IMR-90 (cell line): ENCODE results near the gene CFAP58. TPM values are rescaled to one million over a fixed set of nuclear protein-coding genes. Genes with fewer than 3 reads are reported as not detected.
A peak's percentile ranks its signal among the peaks of the same experiment; 100 is the strongest.

Experiments
- ATAC-seq: fragments of 200-7000 bp; cut with Tn5 transposase; 2 replicates; pipeline ENCODE4 v1.9.1; 2020; ENCODE audit warnings: low read depth, mild to moderate bottlenecking, moderate library complexity
- BruUV-seq: library from RNA; stranded (reverse); fragments of 400-500 nt; replicated peaks from 2 replicates; lab custom pipeline; 2021; lab: Mats Ljungman, UMichigan
- CTCF ChIA-PET: fragments of 300-600 bp; formaldehyde crosslinking; extraction: SDS; loops from one replicate; lab custom pipeline; 2021; ENCODE audit warnings: antibody characterized with exemption; lab: Yijun Ruan, JAX
- POLR2A ChIA-PET: fragments of 300-600 bp; sonication (Branson Sonifier 250); formaldehyde crosslinking; loops from one replicate; lab custom pipeline; 2022; ENCODE audit warnings: antibody characterized with exemption; ENCODE audit not compliant: unreplicated experiment; lab: Charles Lee
- DNase-seq: peaks from one replicate; pipeline ENCODE4 v3.0.0; 2013
- H2AFZ ChIP-seq: replicated peaks from 2 replicates; pipeline ENCODE3; 2013; ENCODE audit warnings: low read length, mild to moderate bottlenecking; ENCODE audit not compliant: poor library complexity
- H2AK5ac ChIP-seq: 2 replicates; pipeline ENCODE4 v1.6.1; 2013; ENCODE audit warnings: low read depth, low read length, inconsistent platforms
- H2AK9ac ChIP-seq: replicated peaks from 2 replicates; pipeline ENCODE3; 2013; ENCODE audit warnings: mild to moderate bottlenecking, low read depth, low read length, moderate library complexity; ENCODE audit not compliant: poor library complexity
- H2BK120ac ChIP-seq: 2 replicates; pipeline ENCODE4 v1.6.1; 2013; ENCODE audit warnings: low read depth, low read length, inconsistent platforms
- H2BK15ac ChIP-seq: 3 replicates; pipeline ENCODE4 v1.6.1; 2013; ENCODE audit warnings: low read depth, low read length, inconsistent platforms
- H2BK20ac ChIP-seq: 2 replicates; pipeline ENCODE4 v1.6.1; 2013; ENCODE audit warnings: low read depth, mild to moderate bottlenecking, inconsistent platforms, low read length, moderate library complexity
- H2BK5ac ChIP-seq: 2 replicates; pipeline ENCODE4 v1.6.1; 2013; ENCODE audit warnings: mild to moderate bottlenecking, low read depth, low read length, inconsistent platforms; ENCODE audit not compliant: poor library complexity, severe bottlenecking
- H3K14ac ChIP-seq: replicated peaks from 2 replicates; pipeline ENCODE4 v1.6.1; 2013; ENCODE audit warnings: low read depth, low read length, inconsistent platforms
- H3K18ac ChIP-seq: 2 replicates; pipeline ENCODE4 v1.6.1; 2013; ENCODE audit warnings: low read depth, low read length, control low read depth
- H3K23ac ChIP-seq: 2 replicates; pipeline ENCODE4 v1.6.1; 2013; ENCODE audit warnings: low read depth, low read length, inconsistent platforms
- H3K27ac ChIP-seq: 2 replicates; pipeline ENCODE4 v1.5.1; 2013; ENCODE audit warnings: mild to moderate bottlenecking, control low read depth, low read length; ENCODE audit not compliant: insufficient read depth
- H3K27me3 ChIP-seq: 2 replicates; pipeline ENCODE4 v1.6.1; 2013; ENCODE audit warnings: low read length; ENCODE audit not compliant: control insufficient read depth, insufficient read depth
- H3K36me3 ChIP-seq: 2 replicates; pipeline ENCODE4 v1.6.1; 2013; ENCODE audit warnings: low read length, mixed read lengths; ENCODE audit not compliant: control insufficient read depth, insufficient read depth
- H3K4ac ChIP-seq: 2 replicates; pipeline ENCODE4 v1.6.1; 2013; ENCODE audit warnings: low read depth, low read length, inconsistent platforms
- H3K4me1 ChIP-seq: 2 replicates; pipeline ENCODE4 v1.6.1; 2013; ENCODE audit warnings: low read length, mixed read lengths; ENCODE audit not compliant: control insufficient read depth, insufficient read depth
- H3K4me2 ChIP-seq: 2 replicates; pipeline ENCODE4 v1.6.1; 2013; ENCODE audit warnings: low read depth, mild to moderate bottlenecking, control low read depth, low read length, moderate library complexity
- H3K4me3 ChIP-seq: 2 replicates; pipeline ENCODE4 v1.5.1; 2013; ENCODE audit warnings: low read depth, mild to moderate bottlenecking, control low read depth, low read length, moderate library complexity; ENCODE audit not compliant: insufficient read depth
- H3K56ac ChIP-seq: 2 replicates; pipeline ENCODE4 v1.6.1; 2013; ENCODE audit warnings: low read length, inconsistent platforms; ENCODE audit not compliant: insufficient read depth; ENCODE audit errors: extremely low read depth
- H3K79me1 ChIP-seq, 2 experiments: 2 replicates each; pipeline ENCODE4 v1.6.1; 2013; ENCODE audit warnings: low read length in 2 of 2, inconsistent platforms in 1 of 2, low read depth in 1 of 2
- H3K9ac ChIP-seq: 2 replicates; pipeline ENCODE4 v1.6.1; 2013; ENCODE audit warnings: low read depth, low read length, control low read depth
- H3K9me1 ChIP-seq: 2 replicates; pipeline ENCODE4 v1.6.1; 2013; ENCODE audit warnings: low read length, inconsistent platforms; ENCODE audit not compliant: insufficient read depth
- H3K9me3 ChIP-seq: 2 replicates; pipeline ENCODE4 v1.6.1; 2013; ENCODE audit warnings: low read length; ENCODE audit not compliant: control insufficient read depth, insufficient read depth
- H4K20me1 ChIP-seq: 2 replicates; pipeline ENCODE4 v1.6.1; 2013; ENCODE audit warnings: low read length, inconsistent platforms; ENCODE audit not compliant: insufficient read depth
- H4K5ac ChIP-seq: 2 replicates; pipeline ENCODE4 v1.6.1; 2013; ENCODE audit warnings: mild to moderate bottlenecking, low read depth, low read length, control low read depth
- H4K8ac ChIP-seq, 2 experiments: 2 replicates each; pipeline ENCODE4 v1.6.1; 2013; ENCODE audit warnings: low read depth in 2 of 2, low read length in 2 of 2, control low read depth in 1 of 2, inconsistent platforms in 1 of 2
- H4K91ac ChIP-seq: 2 replicates; pipeline ENCODE4 v1.6.1; 2013; ENCODE audit warnings: low read depth, low read length, inconsistent platforms; ENCODE audit not compliant: insufficient read depth
- BHLHE40 ChIP-seq: fragments of 150-350 bp; IDR thresholded peaks from 2 replicates; pipeline ENCODE4 v1.6.1; 2016; ENCODE audit warnings: mild to moderate bottlenecking, low read depth, low read length
- CEBPB ChIP-seq: IDR thresholded peaks from 2 replicates; pipeline ENCODE4 v1.6.1; 2012; ENCODE audit warnings: low read depth, low read length, improper control_type of control experiment
- CHD1 ChIP-seq: IDR thresholded peaks from 2 replicates; pipeline ENCODE4 v1.6.1; 2012; ENCODE audit warnings: low read depth, low read length, improper control_type of control experiment
- FOS ChIP-seq: fragments of 150-350 bp; IDR thresholded peaks from 2 replicates; pipeline ENCODE4 v1.6.1; 2016; ENCODE audit warnings: low read depth, low read length
- MAZ ChIP-seq: IDR thresholded peaks from 2 replicates; pipeline ENCODE4 v1.6.1; 2012; ENCODE audit warnings: low read depth, mild to moderate bottlenecking, low read length, improper control_type of control experiment, moderate library complexity, borderline replicate concordance
- MXI1 ChIP-seq: IDR thresholded peaks from 2 replicates; pipeline ENCODE4 v1.6.1; 2012; ENCODE audit warnings: low read depth, mild to moderate bottlenecking, low read length, moderate library complexity, borderline replicate concordance
- NFE2L2 ChIP-seq: fragments of 150-350 bp; IDR thresholded peaks from 2 replicates; pipeline ENCODE4 v1.6.1; 2016; ENCODE audit warnings: low read depth, mild to moderate bottlenecking, low read length
- POLR2A ChIP-seq: IDR thresholded peaks from 2 replicates; pipeline ENCODE4 v1.6.1; 2012; ENCODE audit warnings: mild to moderate bottlenecking, low read depth, low read length
- RAD21 ChIP-seq: IDR thresholded peaks from 2 replicates; pipeline ENCODE4 v1.6.1; 2012; ENCODE audit warnings: low read length, improper control_type of control experiment
- RFX5 ChIP-seq: IDR thresholded peaks from 2 replicates; pipeline ENCODE4 v1.8.0; 2012; ENCODE audit warnings: low read depth, mild to moderate bottlenecking, low read length, moderate library complexity
- SMC3 ChIP-seq: fragments of 150-350 bp; IDR thresholded peaks from 2 replicates; pipeline ENCODE4 v1.6.1; 2016; ENCODE audit warnings: low read depth, mild to moderate bottlenecking, antibody characterized with exemption, low read length, moderate library complexity
- WGBS, 2 experiments: methylation state at CpG; one replicate each; pipeline versions ENCODE4 v1.1.5 to v1.1.7; 2013; ENCODE audit warnings: missing lambda C conversion rate in 2 of 2; ENCODE audit not compliant: insufficient read length in 1 of 2; ENCODE audit errors: extremely low coverage in 2 of 2; 5-methylcytosine and 5-hydroxymethylcytosine counted together
- dilution Hi-C: fragments of 300-500 bp; cut with HindIII; formaldehyde crosslinking; loops from one replicate; pipeline ENCODE4 v1.14.3; 2018; ENCODE audit warnings: low sequenced_read_pairs; ENCODE audit not compliant: unreplicated experiment
- in situ Hi-C: fragments of 300-500 bp; cut with MboI; formaldehyde crosslinking; loops from 3 replicates; pipeline ENCODE4 v1.14.3; 2019; ENCODE audit warnings: low sequenced_read_pairs, inconsistent platforms, mixed read lengths
- intact Hi-C: fragments of 100-400 bp; cut with micrococcal nuclease; formaldehyde crosslinking; loops from 2 replicates; pipeline ENCODE4 v1.10.0; 2022
- polyA plus RNA-seq, 3 experiments: library from polyadenylated mRNA; depleted of rRNA; stranded (reverse); fragments of >200 nt; gene quantifications; 2 replicates each; pipeline ENCODE4 v1.2.3, GENCODE V29; 2012; ENCODE audit warnings: low replicate concordance in 1 of 3
- total RNA-seq: library from RNA; depleted of rRNA; stranded (reverse); fragments of >200 nt; gene quantifications from 2 replicates; pipeline ENCODE4 v1.2.3, GENCODE V29; 2012
- TF ChIP-seq, protein P1 (sequence below): conservative IDR thresholded peaks from 2 replicates; pipeline ENCODE4 v1.5.1; 2012; ENCODE audit warnings: mild to moderate bottlenecking, low read depth, low read length, improper control_type of control experiment
- TF ChIP-seq, protein P2 (sequence below): fragments of 150-350 bp; IDR thresholded peaks from 2 replicates; pipeline ENCODE4 v1.6.1; 2016; ENCODE audit warnings: low read depth, mild to moderate bottlenecking, low read length, moderate library complexity, borderline replicate concordance

The CFAP58 gene
- total and polyA plus RNA-seq, 2 of the 4 experiments (the other 2 are of a cell fraction), result 0.36 to 0.72 TPM

DNA sequence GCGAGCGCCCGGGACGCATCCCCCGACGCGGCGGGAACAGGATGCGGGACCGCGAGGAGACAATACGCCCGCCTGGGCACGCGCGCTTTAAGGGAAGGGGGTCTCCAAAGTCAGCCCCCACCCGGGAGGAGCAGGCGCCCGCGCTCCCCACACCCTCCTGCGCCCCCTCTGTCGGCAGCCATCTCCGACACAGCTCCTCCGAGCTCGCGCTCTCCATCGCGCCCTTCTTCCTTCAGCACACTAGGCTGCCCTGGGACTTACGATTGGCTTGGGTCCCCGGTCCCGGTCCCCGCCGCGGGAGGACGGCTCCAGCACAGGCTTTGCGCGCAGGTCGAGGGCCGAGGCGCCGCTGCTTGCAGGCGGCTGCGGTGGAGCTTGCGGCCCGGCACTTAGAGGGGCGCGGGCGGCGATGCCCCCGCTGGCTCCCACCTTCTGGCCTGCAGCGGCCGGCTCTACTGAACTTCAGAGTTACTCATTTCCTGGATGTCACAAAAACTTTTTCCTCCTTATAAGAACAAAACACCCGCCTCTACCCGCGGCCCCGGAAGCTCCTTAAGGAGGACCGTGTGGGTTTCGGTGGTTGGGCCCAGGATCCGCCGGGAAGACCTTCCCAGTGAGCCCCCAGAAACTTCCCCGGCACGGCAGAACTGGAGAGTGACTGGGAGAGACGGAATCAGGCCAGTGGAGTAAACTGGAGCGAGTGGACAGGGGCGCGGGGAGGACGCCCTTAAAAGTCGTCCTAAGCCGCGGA lies 15.5 kb upstream of the CFAP58 start, which contains the start of gene ITPRIP:
ITPRIP (minus strand) TSS at position 481 of the 751 bp plus-strand sequence. CDS start 22,414 bp downstream, outside the sequence.
- Histone ChIP-seq H3K18ac (peak within 1 kb of the TSS; percentile 83), H3K23ac (peak within 1 kb of the TSS; percentile 97), H3K9me3 (no peaks in the 10 kb centered on the region), H2AFZ (peak within 1 kb of the TSS; percentile 98), H3K56ac (peak within 1 kb of the TSS; percentile 96), H3K27me3 (no peaks in the 10 kb centered on the region), H2AK9ac (peak within 1 kb of the TSS; percentile 95), H3K4me3 (peak within 1 kb of the TSS; percentile 83), H4K8ac (peak within 1 kb of the TSS; percentile 67 to 97), H3K14ac (peak within 1 kb of the TSS; percentile 100), H2AK5ac (peak within 1 kb of the TSS; percentile 80), H4K91ac (peak within 1 kb of the TSS; percentile 99), H3K9ac (peak within 1 kb of the TSS; percentile 95), H3K4me2 (peak within 1 kb of the TSS; percentile 97), H3K79me1 (peaks cover 6 to 45% of the 10 kb centered on the region in 2 experiments; a peak in 3 of 4 replicates), H3K36me3 (peaks cover 3% of the 10 kb centered on the region; the same call in 1 of the 2 replicates), H3K9me1 (peaks cover 31% of the 10 kb centered on the region), H3K27ac (peak within 1 kb of the TSS; percentile 98), H4K20me1 (peaks cover 37% of the 10 kb centered on the region), H2BK15ac (peak within 1 kb of the TSS; percentile 81; the same call in 1 of the 3 replicates), H2BK20ac (peak within 1 kb of the TSS; percentile 94; the same call in 1 of the 2 replicates), H3K4me1 (peaks cover 31% of the 10 kb centered on the region), H2BK5ac (peak within 1 kb of the TSS; percentile 99), H3K4ac (peak within 1 kb of the TSS; percentile 99), H4K5ac (peak within 1 kb of the TSS; percentile 61), H2BK120ac (peak within 1 kb of the TSS; percentile 100)
- intact Hi-C loops, result loop anchor here (1.0 to 5.0 kb wide), 3 partner anchors 8 to 451 kb away; no protein-coding TSS in a partner anchor
- in situ Hi-C loops, result no loop called here
- ChIA-PET CTCF (interaction anchor here (0.5 to 1.8 kb wide), 4 partner anchors 32 to 47 kb away, joined by 3 to 7 read pairs (median 4); no protein-coding TSS in a partner anchor), POLR2A (interaction anchor here (0.6 kb wide), 1 partner anchor 18 kb away, joined by 3 read pairs; no protein-coding TSS in a partner anchor)
- dilution Hi-C loops, result no loop called here
- 0% methylated on average over 15 of the region's 70 CpGs; no CpG with 5 or more reads in 1 of the 2 experiments for WGBS, 2 experiments
- TF ChIP-seq CEBPB, result no peak
- peak; percentile 76; the same call in 1 of the 2 replicates for TF ChIP-seq CHD1
- TF ChIP-seq FOS, result no peak
- TF ChIP-seq MXI1, result 0 out of 2 replicates have a peak, but pooled peaks have one; percentile 24
- TF ChIP-seq POLR2A, result peak; percentile 97
- TF ChIP-seq SMC3, result no peak
- no peak for TF ChIP-seq BHLHE40
- TF ChIP-seq MAZ, result peak; percentile 10; the same call in 1 of the 2 replicates
- TF ChIP-seq, protein P1, sequence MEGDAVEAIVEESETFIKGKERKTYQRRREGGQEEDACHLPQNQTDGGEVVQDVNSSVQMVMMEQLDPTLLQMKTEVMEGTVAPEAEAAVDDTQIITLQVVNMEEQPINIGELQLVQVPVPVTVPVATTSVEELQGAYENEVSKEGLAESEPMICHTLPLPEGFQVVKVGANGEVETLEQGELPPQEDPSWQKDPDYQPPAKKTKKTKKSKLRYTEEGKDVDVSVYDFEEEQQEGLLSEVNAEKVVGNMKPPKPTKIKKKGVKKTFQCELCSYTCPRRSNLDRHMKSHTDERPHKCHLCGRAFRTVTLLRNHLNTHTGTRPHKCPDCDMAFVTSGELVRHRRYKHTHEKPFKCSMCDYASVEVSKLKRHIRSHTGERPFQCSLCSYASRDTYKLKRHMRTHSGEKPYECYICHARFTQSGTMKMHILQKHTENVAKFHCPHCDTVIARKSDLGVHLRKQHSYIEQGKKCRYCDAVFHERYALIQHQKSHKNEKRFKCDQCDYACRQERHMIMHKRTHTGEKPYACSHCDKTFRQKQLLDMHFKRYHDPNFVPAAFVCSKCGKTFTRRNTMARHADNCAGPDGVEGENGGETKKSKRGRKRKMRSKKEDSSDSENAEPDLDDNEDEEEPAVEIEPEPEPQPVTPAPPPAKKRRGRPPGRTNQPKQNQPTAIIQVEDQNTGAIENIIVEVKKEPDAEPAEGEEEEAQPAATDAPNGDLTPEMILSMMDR, result no peak; the same call in 1 of the 2 replicates
- no peak for TF ChIP-seq RFX5
- no peak for TF ChIP-seq RAD21
- TF ChIP-seq, protein P2, sequence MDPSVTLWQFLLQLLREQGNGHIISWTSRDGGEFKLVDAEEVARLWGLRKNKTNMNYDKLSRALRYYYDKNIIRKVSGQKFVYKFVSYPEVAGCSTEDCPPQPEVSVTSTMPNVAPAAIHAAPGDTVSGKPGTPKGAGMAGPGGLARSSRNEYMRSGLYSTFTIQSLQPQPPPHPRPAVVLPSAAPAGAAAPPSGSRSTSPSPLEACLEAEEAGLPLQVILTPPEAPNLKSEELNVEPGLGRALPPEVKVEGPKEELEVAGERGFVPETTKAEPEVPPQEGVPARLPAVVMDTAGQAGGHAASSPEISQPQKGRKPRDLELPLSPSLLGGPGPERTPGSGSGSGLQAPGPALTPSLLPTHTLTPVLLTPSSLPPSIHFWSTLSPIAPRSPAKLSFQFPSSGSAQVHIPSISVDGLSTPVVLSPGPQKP, result no peak
- no peak for TF ChIP-seq NFE2L2
- no TSS peak for BruUV-seq
- DNase-seq (peak; percentile 87), ATAC-seq (peak; percentile 79)
